Tibial nerve (tissue), 4 donors: Measurements from ENCODE around the gene MEGF6. TPM values are rescaled to one million over a fixed set of nuclear protein-coding genes. Genes with fewer than 3 reads are reported as not detected.

Experiments
- DNase-seq, 2 donors: peaks; one replicate each; pipeline ENCODE4 v3.0.0-alpha.2; 2019; ENCODE audit warnings: low spot score in 2 of 2
- H3K27ac ChIP-seq, 4 donors: fragments of 200-600 bp; sonication (generic) in 3 of 4; one replicate each; pipeline ENCODE4 v1.5.1; 2017 to 2019; ENCODE audit warnings: mild to moderate bottlenecking in 1 of 4
- H3K27me3 ChIP-seq, 2 donors: fragments of 200-600 bp; sonication (generic) in 1 of 2; one replicate each; pipeline versions ENCODE4 v1.5.1 to v1.6.0; 2017 to 2019
- H3K36me3 ChIP-seq, 3 donors: fragments of 200-600 bp; sonication (generic); one replicate each; pipeline ENCODE4 v1.5.1; 2018 to 2019
- H3K4me1 ChIP-seq, 4 donors: fragments of 200-600 bp; sonication (generic) in 3 of 4; one replicate each; pipeline ENCODE4 v1.5.1; 2017 to 2019
- H3K4me3 ChIP-seq, 4 donors: fragments of 200-600 bp; sonication (generic) in 3 of 4; one replicate each; pipeline ENCODE4 v1.5.1; 2017 to 2019; ENCODE audit warnings: mild to moderate bottlenecking in 1 of 4, moderate library complexity in 1 of 4
- H3K9me3 ChIP-seq, 4 donors: fragments of 200-600 bp; sonication (generic) in 3 of 4; one replicate each; pipeline ENCODE4 v1.5.1; 2017 to 2019
- EP300 ChIP-seq, 2 donors: sonication (generic); formaldehyde crosslinking; IDR thresholded peaks; one replicate each; pipeline ENCODE4 v1.6.1; 2017; ENCODE audit warnings: antibody characterized with exemption in 2 of 2, mild to moderate bottlenecking in 1 of 2
- POLR2A ChIP-seq, 2 donors: fragments of 450-650 bp; IDR thresholded peaks; one replicate each; pipeline ENCODE4 v1.6.1; 2017; ENCODE audit warnings: antibody characterized with exemption in 2 of 2, mild to moderate bottlenecking in 2 of 2, moderate library complexity in 2 of 2
- WGBS, 2 donors: methylation state at CpG; one replicate each; pipeline ENCODE4 v1.1.5; 2018; 5-methylcytosine and 5-hydroxymethylcytosine counted together
- total RNA-seq, 4 donors: library from RNA; depleted of rRNA; stranded (reverse); fragments of >200 nt; gene quantifications; one replicate each; pipeline ENCODE4 v1.1.0, GENCODE V29; 2016
- TF ChIP-seq, protein P1 (sequence below), 5 experiments: fragments of 200-600 bp in 3 of 5; fragments of 450-650 bp in 2 of 5; sonication (generic) in 3 of 5; IDR thresholded peaks; one replicate each; pipeline ENCODE4 v1.5.1; 2016 to 2019; ENCODE audit warnings: antibody characterized with exemption in 5 of 5, mild to moderate bottlenecking in 3 of 5, moderate library complexity in 2 of 5

MEGF6 gene
- total RNA-seq, 4 donors from 2014 or later: 25.3 to 63.3 (median 42.8) TPM

DNA sequence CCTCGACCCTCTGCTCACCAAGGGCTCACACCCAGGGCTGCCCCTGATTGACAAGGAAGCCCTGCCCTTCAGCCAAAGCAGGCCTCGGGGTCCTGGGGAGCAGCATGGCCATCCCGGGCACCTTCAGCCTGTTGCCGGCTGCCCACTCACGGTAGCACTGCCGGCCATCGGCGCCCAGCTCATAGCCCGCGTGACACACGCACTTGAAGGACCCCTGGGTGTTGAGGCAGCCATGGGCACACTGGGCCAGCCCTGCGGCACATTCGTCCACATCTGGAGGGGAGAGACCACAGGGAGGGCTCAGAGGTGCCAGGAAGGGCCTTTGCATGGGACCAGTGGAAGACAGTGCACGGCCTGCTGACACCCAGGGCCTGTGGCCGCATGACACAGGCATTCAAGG, 99.5 kb downstream of the MEGF6 start:
- no peak overlapping the region for H3K27ac ChIP-seq
- H3K27me3 ChIP-seq: no peaks in the 10 kb centered on the region
- DNase-seq: no peak
- 89 to 95% methylated on average over 7 to 14 of the region's 15 CpGs for WGBS, 2 donors
- H3K4me3 ChIP-seq: no peak overlapping the region
- TF ChIP-seq EP300 (IDR thresholded peaks at IDR 0.05): no peak
- TF ChIP-seq, protein P1, sequence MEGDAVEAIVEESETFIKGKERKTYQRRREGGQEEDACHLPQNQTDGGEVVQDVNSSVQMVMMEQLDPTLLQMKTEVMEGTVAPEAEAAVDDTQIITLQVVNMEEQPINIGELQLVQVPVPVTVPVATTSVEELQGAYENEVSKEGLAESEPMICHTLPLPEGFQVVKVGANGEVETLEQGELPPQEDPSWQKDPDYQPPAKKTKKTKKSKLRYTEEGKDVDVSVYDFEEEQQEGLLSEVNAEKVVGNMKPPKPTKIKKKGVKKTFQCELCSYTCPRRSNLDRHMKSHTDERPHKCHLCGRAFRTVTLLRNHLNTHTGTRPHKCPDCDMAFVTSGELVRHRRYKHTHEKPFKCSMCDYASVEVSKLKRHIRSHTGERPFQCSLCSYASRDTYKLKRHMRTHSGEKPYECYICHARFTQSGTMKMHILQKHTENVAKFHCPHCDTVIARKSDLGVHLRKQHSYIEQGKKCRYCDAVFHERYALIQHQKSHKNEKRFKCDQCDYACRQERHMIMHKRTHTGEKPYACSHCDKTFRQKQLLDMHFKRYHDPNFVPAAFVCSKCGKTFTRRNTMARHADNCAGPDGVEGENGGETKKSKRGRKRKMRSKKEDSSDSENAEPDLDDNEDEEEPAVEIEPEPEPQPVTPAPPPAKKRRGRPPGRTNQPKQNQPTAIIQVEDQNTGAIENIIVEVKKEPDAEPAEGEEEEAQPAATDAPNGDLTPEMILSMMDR (IDR thresholded peaks at IDR 0.05): no peak
- no peak for TF ChIP-seq POLR2A (IDR thresholded peaks at IDR 0.05)
- H3K36me3 ChIP-seq: peaks cover 0 to 25% (median 0%) of the 10 kb centered on the region in 3 donors
- no peaks in the 10 kb centered on the region for H3K4me1 ChIP-seq
- H3K9me3 ChIP-seq: no peaks in the 10 kb centered on the region

DNA sequence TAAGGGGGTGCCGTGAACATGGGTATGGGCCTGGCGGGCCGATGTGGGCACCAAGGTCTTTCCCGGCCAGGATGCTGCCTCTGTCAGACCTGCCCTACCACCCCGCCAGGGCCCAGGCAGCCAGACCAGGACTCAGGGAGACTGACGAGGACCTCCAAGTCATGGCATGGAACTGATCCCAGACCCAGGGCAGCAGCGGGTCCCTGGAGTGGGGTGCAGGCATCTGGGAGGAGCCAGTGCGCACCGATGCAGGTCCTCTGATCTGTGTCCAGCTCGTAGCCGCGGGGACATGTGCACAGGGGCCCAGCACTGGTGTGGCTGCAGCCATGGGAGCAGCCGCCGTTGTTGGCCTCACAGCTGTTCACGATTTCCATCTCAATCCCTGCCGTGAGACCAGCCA, 100.0 kb downstream of the MEGF6 start:
- Histone ChIP-seq H3K27me3 (no peaks in the 10 kb centered on the region), H3K27ac (no peak overlapping the region), H3K4me1 (no peaks in the 10 kb centered on the region), H3K36me3 (peaks cover 0 to 31% (median 0%) of the 10 kb centered on the region in 3 donors), H3K4me3 (no peak overlapping the region), H3K9me3 (no peaks in the 10 kb centered on the region)
- TF ChIP-seq POLR2A (IDR thresholded peaks at IDR 0.05): no peak
- TF ChIP-seq, protein P1 (IDR thresholded peaks at IDR 0.05): no peak
- TF ChIP-seq EP300 (IDR thresholded peaks at IDR 0.05): no peak
- no peak for DNase-seq
- 70 to 86% methylated on average over 7 to 8 of the region's 16 CpGs for WGBS, 2 donors

DNA sequence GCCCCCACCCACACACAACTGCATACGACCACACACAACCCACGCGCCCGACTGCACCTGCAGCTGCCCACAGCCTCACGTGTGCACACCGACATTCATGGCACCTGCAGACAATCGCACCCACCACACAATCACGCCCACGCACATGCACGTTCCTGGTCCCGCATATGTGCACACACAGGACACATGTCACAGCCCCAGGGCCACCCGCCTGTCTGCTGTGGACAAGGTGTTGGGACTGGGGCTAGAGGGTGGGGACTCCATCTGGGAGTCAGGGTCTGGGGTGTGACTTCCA, 100.4 kb downstream of the MEGF6 start:
- 90 to 92% methylated on average over 12 of the region's 12 CpGs for WGBS, 2 donors
- H3K36me3 ChIP-seq: peaks cover 0 to 33% (median 0%) of the 10 kb centered on the region in 3 donors
- no peak overlapping the region for H3K4me3 ChIP-seq
- TF ChIP-seq POLR2A (IDR thresholded peaks at IDR 0.05) (no peak), EP300 (IDR thresholded peaks at IDR 0.05) (no peak)
- TF ChIP-seq, protein P1 (IDR thresholded peaks at IDR 0.05): no peak
- DNase-seq: no peak
- H3K4me1 ChIP-seq: no peaks in the 10 kb centered on the region
- no peaks in the 10 kb centered on the region for H3K27me3 ChIP-seq
- no peaks in the 10 kb centered on the region for H3K9me3 ChIP-seq
- no peak overlapping the region for H3K27ac ChIP-seq

DNA sequence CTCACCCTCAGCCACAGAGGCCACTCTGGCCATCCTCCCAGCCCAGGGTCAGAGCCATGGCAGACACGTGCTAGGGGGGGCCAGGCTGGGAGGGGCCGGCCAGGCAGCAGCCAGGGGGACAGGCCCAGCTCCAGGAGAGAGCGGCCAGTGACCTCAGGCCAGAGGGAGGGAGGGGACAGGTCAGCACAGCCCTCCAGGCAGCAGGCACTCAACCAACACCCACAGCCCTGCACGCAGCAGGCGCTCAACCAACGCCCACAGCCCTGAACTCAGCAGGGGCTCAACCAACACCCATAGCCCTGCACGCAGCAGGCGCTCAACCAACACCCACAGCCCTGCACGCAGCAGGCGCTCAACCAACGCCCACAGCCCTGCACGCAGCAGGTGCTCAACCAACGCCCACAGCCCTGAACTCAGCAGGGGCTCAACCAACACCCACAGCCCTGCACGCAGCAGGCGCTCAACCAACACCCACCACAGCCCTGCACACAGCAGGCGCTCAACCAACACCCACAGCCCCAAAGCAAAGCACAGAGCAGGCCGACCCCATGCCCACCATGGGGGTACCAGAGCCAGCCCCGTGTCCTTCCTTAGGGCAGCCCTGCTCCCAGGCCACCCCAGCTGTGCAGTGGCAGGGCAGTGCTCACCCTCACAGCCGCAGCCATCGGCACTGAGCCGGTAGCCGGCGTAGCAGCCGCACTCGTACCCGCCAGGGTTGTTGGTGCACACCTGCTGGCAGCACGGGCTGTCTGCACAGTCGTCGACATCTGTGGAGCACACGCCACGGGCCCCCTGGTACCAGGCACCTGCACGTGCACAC, 101.0 kb downstream of the MEGF6 start:
- Histone ChIP-seq H3K27me3 (no peaks in the 10 kb centered on the region), H3K4me3 (no peak overlapping the region), H3K4me1 (peaks cover 0 to 4% (median 0%) of the 10 kb centered on the region in 4 donors), H3K9me3 (no peaks in the 10 kb centered on the region), H3K27ac (no peak overlapping the region), H3K36me3 (peaks cover 0 to 33% (median 0%) of the 10 kb centered on the region in 3 donors)
- DNase-seq: no peak
- WGBS, 2 donors: 91% methylated on average over 16 to 19 of the region's 32 CpGs
- TF ChIP-seq, protein P1 (IDR thresholded peaks at IDR 0.05): no peak
- TF ChIP-seq EP300 (IDR thresholded peaks at IDR 0.05) (no peak), POLR2A (IDR thresholded peaks at IDR 0.05) (no peak)

DNA sequence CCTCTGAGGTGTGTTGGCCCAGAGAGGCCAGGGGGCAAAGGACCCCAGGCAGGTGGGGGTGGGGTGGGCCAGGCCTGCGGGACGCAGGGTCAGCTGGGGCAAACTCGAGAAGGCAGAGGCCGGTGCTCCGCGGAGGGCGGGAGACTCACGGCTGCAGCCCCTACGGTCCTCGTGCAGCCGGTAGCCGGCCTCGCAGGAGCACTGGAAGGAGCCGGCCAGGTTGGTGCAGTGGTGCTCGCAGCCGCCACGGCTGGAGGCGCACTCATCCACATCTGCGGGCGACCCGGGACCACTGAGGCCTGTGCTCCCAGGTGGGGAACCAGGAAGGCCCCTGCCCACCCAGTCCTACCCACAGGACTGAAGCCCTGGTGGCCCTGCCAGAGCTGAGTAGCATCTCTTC, 101.6 kb downstream of the MEGF6 start:
- WGBS, 2 donors: 81 to 89% methylated on average over 14 to 20 of the region's 21 CpGs
- peaks cover 0 to 33% (median 0%) of the 10 kb centered on the region in 3 donors for H3K36me3 ChIP-seq
- H3K9me3 ChIP-seq: no peaks in the 10 kb centered on the region
- no peak overlapping the region for H3K4me3 ChIP-seq
- H3K27ac ChIP-seq: no peak overlapping the region
- H3K4me1 ChIP-seq: peaks cover 0 to 10% (median 0%) of the 10 kb centered on the region in 4 donors
- TF ChIP-seq EP300 (IDR thresholded peaks at IDR 0.05) (no peak), POLR2A (IDR thresholded peaks at IDR 0.05) (no peak)
- TF ChIP-seq, protein P1 (IDR thresholded peaks at IDR 0.05): no peak
- no peaks in the 10 kb centered on the region for H3K27me3 ChIP-seq
- DNase-seq: no peak
